Prostate gland (tissue), 1 donor: Measurements from ENCODE around the gene CRTAC1.

ENCODE experiments used
- POLR2A ChIP-seq: fragments of 450-650 bp; IDR thresholded peaks from one replicate; pipeline ENCODE4 v1.6.1; 2016; ENCODE audit warnings: antibody characterized with exemption, mild to moderate bottlenecking
- POLR2AphosphoS5 ChIP-seq: sonication (generic); formaldehyde crosslinking; IDR thresholded peaks from one replicate; pipeline ENCODE4 v1.6.1; 2017; ENCODE audit warnings: antibody characterized with exemption

DNA sequence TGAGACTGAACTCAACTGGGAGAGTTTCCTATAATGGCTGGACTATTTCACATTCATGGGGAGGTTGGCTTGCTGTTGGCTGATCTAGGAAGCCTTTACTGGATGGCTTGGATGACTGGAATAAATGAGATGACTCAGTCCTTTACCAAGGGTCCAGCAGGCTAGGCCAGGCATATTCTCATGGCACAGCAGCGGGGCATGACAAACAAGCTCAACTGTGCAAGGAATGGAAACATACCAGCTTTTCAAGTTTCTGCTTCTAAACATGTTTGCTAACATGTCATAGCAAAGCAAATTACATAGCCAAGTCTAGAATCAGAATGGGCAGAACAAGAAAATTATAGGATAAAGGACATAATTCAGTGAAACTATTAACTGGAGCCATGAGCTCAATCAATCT is 46.8 kb upstream of the CRTAC1 start:
- TF ChIP-seq POLR2A (no peak), POLR2AphosphoS5 (peak; percentile 6)
